ENCODE data around the gene DECR2.
A peak's percentile ranks its signal among the peaks of the same experiment; 100 is the strongest.

Gene DECR2

DNA sequence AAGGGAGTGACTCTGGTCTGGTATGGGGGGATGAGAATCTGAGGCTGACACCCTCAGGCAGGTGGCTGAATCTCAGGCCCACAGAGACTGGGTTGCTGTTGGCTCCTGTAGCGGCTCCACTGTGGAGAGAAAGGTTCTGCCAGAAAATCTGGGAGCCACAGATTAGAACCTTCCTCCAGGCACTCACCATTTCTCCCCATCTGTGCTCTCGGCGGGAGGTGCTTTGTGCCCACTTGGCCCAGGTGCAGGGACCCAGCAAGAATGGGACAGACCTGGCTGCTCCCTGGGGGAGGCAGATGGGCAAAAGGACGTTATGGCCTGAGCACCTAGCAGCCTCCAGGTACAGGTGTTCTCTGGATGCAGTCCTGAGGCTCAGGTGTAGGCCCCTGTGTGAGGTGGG is 43.9 kb downstream of the DECR2 start:
- no peak overlapping the region for H3K27ac ChIP-seq
- no peak for TF ChIP-seq ZFX (IDR thresholded peaks at IDR 0.05)
- TF ChIP-seq, protein P1, sequence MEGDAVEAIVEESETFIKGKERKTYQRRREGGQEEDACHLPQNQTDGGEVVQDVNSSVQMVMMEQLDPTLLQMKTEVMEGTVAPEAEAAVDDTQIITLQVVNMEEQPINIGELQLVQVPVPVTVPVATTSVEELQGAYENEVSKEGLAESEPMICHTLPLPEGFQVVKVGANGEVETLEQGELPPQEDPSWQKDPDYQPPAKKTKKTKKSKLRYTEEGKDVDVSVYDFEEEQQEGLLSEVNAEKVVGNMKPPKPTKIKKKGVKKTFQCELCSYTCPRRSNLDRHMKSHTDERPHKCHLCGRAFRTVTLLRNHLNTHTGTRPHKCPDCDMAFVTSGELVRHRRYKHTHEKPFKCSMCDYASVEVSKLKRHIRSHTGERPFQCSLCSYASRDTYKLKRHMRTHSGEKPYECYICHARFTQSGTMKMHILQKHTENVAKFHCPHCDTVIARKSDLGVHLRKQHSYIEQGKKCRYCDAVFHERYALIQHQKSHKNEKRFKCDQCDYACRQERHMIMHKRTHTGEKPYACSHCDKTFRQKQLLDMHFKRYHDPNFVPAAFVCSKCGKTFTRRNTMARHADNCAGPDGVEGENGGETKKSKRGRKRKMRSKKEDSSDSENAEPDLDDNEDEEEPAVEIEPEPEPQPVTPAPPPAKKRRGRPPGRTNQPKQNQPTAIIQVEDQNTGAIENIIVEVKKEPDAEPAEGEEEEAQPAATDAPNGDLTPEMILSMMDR (conservative IDR thresholded peaks at IDR 0.05), result no peak

DNA sequence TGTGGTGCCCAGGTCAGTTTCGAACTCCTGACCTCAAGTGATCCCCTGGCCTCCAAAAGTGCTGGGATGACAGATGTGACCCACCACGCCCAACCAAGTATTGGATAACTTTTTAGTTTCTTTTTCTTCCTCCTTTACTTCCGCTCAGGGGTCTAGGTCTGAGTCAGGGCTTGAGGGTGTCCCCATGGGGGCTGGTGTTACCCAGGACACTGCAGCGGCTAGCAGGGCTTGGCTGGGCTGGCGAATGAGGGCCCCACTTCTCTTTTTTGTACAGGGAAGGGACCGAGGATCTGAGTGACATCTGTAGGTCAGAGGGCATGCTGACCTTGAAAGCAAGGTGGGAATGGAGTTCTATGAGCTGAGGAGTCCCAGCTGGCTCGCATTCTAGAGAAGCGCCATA is 48.7 kb downstream of the DECR2 start:
- TF ChIP-seq ZFX (IDR thresholded peaks at IDR 0.05), result no peak
- TF ChIP-seq, protein P1 (conservative IDR thresholded peaks at IDR 0.05), result no peak
- H3K27ac ChIP-seq, result peak overlapping the region; percentile 0; the same call in 1 of the 2 replicates

GRCh38 chr16:450785-451512 is 49.3 kb downstream of the DECR2 start:
- H3K27ac ChIP-seq, result peak overlapping the region; percentile 9; the same call in 1 of the 2 replicates
- TF ChIP-seq ZFX (IDR thresholded peaks at IDR 0.05), result no peak
- TF ChIP-seq, protein P1 (conservative IDR thresholded peaks at IDR 0.05), result no peak

- H3K27ac ChIP-seq, result no peak overlapping the region
- TF ChIP-seq, protein P1 (conservative IDR thresholded peaks at IDR 0.05), result no peak
- TF ChIP-seq ZFX (IDR thresholded peaks at IDR 0.05), result no peak
Observed at GRCh38 chr16:454397-454940, 52.8 kb downstream of the DECR2 start.

- TF ChIP-seq, protein P1 (conservative IDR thresholded peaks at IDR 0.05), result no peak
- no peak for TF ChIP-seq ZFX (IDR thresholded peaks at IDR 0.05)
- no peak overlapping the region for H3K27ac ChIP-seq
Observed at GRCh38 chr16:455453-455852, 53.8 kb downstream of the DECR2 start.

- TF ChIP-seq ZFX (IDR thresholded peaks at IDR 0.05), result no peak
- TF ChIP-seq, protein P1 (conservative IDR thresholded peaks at IDR 0.05), result no peak
- H3K27ac ChIP-seq, result peak overlapping the region; percentile 50
Observed at GRCh38 chr16:456891-457483, 55.3 kb downstream of the DECR2 start.

DNA sequence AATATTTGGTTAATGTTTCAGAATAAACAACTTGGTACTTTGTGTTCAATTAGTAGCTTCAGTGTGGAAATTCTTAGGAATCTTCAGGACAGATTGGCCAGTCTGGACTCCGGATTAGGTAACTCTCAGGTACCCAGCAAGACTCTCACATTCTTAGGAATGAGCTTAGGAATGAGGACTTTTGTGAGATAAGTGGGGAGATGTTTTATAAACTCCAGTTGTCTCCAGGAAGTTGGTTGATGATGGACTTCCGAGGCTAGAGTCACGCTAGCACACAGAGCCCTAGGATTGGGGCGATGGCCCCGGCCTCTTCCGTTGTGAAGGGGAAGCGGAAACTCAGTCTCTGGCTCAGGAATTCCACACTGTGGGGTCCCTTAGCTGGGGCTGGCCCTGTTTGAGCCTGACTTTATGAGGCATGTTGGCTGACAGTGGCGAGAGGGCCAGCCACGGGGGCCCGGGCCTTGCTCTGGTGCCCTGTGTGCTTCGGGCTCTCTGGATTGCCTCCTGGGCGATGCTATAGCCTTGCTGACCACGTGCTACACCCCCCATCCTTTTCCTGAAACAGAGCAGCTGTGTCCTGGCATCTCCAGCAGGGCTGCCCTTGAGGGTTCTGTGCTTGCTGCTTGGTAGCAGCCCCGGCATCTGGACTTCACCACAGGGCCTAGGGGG is 56.2 kb downstream of the DECR2 start:
- TF ChIP-seq, protein P1 (conservative IDR thresholded peaks at IDR 0.05), result no peak
- TF ChIP-seq ZFX (IDR thresholded peaks at IDR 0.05), result no peak
- H3K27ac ChIP-seq, result peak overlapping the region; percentile 62

All from C4-2B (cell line).